Hippocampal formation (tissue), 2 donors: ENCODE results near the gene TMEM168.
A peak's percentile ranks its signal among the peaks of the same experiment; 100 is the strongest.
"Not testable (repeated sequence)": the region's sequence is repeated elsewhere in the genome, so short reads cannot be mapped to it uniquely, and the experiment has no call there.

Experiments
- DNase-seq, 2 donors: peaks; one replicate each; lab custom pipeline; 2025; lab: John Stamatoyannopoulos, UW

The TMEM168 gene, protein sequence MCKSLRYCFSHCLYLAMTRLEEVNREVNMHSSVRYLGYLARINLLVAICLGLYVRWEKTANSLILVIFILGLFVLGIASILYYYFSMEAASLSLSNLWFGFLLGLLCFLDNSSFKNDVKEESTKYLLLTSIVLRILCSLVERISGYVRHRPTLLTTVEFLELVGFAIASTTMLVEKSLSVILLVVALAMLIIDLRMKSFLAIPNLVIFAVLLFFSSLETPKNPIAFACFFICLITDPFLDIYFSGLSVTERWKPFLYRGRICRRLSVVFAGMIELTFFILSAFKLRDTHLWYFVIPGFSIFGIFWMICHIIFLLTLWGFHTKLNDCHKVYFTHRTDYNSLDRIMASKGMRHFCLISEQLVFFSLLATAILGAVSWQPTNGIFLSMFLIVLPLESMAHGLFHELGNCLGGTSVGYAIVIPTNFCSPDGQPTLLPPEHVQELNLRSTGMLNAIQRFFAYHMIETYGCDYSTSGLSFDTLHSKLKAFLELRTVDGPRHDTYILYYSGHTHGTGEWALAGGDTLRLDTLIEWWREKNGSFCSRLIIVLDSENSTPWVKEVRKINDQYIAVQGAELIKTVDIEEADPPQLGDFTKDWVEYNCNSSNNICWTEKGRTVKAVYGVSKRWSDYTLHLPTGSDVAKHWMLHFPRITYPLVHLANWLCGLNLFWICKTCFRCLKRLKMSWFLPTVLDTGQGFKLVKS

GRCh38 chr7:112789817-112790585 lies at the start of gene TMEM168:
Gene TMEM168 (minus strand): TSS chr7:112790393. CDS start chr7:112784825, 5,568 bp downstream.
- DNase-seq, result peak; percentile 11 to 63

DNA sequence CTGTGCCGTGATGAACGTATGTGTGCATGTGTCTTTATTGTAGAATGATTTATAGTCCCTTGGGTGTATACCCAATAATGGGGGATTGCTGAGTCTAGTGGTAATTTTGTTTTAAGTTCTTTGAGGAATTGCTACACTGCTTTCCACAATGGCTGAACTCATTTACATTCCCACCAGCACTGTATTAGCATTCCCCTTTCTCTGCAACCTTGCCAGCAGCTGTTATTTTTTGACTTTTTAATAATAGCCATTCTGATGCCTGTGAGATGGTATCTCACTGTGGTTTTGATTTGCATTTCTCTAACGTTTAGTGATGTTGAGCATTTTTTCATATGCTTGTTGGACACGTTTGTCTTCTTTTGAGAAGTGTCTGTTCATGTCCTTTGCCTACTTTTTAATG lies 45.7 kb upstream of the TMEM168 start:
- DNase-seq, result not testable (repeated sequence)

GRCh38 chr7:112833082-112833481 lies 42.9 kb upstream of the TMEM168 start:
- no peak for DNase-seq

GRCh38 chr7:112830769-112831168 lies 40.6 kb upstream of the TMEM168 start:
- no peak for DNase-seq

- no peak for DNase-seq
Measured at GRCh38 chr7:112828696-112829095, 38.5 kb upstream of the TMEM168 start.

DNA sequence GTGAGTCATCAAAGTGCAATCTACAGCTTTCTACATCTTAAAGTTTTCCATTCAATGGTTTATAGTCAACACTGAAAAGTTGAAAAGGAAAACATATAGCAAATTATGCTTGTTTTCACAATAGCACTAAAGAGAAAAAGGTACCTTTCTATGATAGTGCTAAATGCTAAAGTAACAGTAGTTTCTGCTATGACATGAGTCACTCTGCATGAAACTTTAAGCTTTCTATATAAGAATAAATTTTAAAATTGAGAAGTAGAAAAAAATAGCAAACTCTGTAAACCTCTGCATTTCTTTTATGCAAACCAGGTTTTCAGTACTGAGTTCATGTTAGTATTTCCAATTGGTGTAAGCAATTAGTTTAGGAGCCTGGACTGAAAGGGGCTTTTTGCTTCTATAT lies 31.2 kb upstream of the TMEM168 start:
- DNase-seq, result no peak

- DNase-seq, result no peak
Measured at GRCh38 chr7:112819536-112819935, 29.3 kb upstream of the TMEM168 start.

DNA sequence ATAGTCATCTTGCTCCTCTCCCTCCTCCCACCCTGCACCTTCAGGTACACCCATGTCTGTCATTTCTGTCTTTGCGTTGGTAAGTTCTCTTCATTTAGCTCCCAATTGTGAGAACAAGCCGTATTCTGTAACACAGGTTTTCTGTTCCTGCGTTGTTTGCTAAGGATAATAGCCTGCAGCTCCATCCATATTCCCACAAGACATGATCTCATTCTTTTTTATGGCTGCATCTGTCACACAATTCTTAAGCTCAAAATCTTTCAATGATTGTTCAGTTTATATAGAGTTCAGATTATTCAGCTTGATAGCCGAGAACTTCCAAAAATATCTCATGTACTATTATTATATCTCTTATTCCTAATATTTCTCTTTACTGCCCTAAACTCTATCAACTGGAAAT lies 16.0 kb upstream of the TMEM168 start:
- DNase-seq, result no peak

- DNase-seq, result no peak
Measured at GRCh38 chr7:112802406-112802805, 12.2 kb upstream of the TMEM168 start.

GRCh38 chr7:112800486-112800885 lies 10.3 kb upstream of the TMEM168 start:
- no peak for DNase-seq

- DNase-seq, result no peak
Measured at GRCh38 chr7:112799448-112800120, 9.4 kb upstream of the TMEM168 start.

DNA sequence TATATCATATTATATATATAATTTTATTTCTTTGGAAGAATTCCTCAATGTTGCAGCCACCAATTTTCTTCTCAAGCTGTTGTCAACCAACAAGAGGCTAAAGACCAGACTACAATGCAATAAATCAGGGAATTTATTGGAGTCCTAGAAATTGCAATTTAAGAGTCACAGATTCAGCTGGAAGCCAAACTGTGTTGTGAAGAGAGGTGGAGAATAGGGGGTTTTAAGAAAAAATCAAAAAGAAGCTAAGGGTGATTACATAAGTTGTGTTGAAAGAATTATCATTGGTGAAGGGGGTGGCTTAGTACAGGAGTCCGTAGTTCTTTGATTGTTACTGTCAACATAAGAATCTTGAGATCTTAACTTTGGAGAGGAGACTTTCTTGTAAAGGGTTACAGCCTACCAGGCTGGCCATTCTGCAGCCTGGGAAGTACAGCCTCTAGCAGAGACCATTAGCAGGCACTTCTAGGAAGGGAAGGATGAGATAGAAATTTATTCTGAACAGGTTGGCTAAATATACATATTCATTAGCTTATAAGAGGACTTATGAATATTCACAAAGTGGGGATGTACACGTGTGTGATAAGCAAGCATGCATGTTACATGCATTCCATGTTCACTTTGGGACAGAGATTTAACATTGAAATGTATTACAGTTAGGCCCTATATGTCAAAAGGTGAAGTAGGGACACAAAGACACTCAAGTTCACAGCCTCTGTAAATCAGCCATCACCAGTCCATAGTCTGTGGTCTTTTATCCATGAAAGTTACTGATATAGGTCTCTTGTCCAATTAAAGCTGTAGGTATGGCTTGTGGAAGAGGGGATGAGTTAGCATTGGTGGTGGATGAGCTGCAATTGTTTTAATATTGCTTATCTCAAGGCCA lies 8.3 kb upstream of the TMEM168 start:
- no peak for DNase-seq

- not testable (repeated sequence) for DNase-seq
Measured at GRCh38 chr7:112796552-112796951, 6.4 kb upstream of the TMEM168 start.

- DNase-seq, result no peak
Measured at GRCh38 chr7:112792441-112792840, 2.2 kb upstream of the TMEM168 start.

DNA sequence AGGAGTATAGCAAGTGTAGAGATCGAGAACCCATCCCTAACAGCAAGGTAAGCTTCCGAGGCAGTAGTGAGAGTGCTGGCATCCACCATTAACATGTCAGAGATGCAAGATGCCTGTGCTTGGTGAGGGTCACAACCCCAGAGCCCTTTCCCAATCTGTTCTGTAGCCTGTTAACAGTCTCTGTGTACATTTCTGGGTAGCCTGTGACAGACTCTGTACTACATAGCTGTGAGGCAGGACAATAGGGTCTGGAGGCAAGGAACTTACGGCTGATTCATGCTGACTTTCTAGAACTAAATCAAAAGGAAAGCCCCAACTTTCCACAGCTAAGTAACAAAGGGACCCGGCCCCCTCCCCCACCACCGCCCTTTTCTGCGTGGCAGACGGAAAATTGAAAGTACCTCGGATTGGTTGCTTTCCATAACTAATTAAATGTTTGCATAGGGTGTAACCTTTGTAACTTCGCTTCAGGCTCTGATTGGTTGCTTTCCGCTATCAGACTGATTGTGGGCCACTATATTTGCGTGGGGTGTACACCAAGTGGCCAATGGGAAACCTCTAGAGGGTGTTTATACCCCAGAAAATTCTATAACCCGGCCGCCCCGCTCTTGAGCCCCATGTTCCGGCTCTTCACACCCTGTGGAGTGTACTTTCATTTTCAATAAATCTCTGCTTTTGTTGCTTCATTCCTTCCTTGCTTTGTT lies 1.4 kb upstream of the TMEM168 start:
- DNase-seq, result no peak

- DNase-seq, result no peak
Measured at GRCh38 chr7:112790586-112791003, 402 bp upstream of the TMEM168 start.

DNA sequence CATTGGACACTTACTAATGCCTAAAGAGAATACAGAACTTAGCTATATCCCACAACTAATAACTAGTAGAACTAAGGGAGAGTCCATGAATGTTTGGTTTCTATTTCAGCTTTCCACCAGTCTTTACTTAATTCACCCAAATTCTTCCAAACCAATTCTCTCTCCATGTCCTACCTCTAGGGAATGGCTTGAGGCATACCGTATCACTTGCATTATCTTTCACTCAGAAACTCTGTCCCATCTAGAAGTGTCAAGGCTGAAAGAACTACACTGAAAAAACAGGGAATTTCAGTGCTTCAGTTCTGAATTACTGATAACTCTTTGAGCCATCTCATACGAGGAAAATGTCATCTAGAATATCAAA lies 758 bp downstream of the TMEM168 start:
- DNase-seq, result no peak

DNA sequence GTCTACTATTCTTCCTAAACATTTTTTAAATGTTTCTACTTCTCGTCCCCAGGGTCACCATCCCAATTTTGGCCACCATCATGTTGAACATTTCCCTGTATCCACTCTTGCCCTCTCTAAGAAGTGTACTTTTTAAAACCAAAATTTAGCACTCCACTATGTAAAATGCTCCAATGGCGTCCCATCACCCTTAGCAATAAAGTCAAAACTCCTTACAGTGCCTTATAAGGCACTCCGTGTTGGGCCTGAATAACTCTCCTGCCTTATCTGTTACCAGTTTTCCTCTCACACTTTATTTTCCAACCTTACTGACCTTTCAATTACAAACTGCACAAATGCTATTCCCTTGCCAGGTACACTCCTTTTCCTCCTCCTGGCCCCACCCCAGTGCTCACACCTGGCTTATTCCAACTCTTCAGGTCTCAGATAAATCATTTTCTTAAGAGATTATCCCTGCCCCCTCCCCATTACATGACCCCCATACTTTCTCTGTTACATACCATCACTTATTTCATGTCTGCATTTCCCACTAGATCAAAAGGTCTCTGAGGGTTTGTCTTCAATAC lies 1.3 kb downstream of the TMEM168 start:
- DNase-seq, result no peak

DNA sequence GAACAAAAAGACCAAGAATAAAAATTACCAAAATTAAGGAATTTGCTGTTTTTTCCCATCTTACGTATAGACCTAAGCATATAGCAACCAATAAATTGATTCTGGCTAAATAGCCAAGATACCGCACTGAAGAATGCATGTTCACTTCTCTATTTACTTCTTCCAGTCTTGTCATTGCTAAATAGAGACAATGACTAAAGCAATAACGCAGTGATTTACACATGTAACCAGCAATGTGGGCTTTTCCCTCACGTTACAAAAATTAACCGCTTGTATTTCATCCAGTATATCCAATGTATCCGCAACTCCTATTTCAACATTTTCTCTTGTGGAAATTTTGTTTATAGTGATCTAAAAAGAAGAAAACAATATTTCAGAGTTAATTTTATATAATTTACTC lies 5.6 kb downstream of the TMEM168 start:
- no peak for DNase-seq

DNA sequence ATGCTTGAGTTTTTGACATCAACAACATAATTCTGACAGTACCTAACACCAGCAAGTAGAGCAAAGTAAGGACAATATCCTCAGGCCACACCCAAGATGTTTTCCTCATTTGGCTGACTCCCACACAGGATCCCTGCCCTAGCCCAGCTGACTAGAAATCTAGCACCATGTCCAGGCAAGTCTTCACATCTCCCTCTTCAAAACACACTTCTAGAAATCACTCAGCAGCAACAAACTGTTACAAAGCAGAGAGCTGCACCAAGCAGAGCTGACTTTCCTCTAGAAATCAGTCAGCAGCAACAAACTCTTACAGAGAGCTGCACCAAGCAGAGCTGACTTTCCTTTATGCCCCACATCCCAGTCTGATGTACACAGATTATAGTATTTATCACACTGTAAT lies 7.7 kb downstream of the TMEM168 start:
- no peak for DNase-seq
